GM12878 (cell line): ENCODE data around the gene MKX. TPM values are rescaled to one million over a fixed set of nuclear protein-coding genes. Genes with fewer than 3 reads are reported as not detected.

Experiments
- ATAC-seq: fragments of 200-7000 bp; cut with Tn5 transposase; 3 replicates; pipeline ENCODE4 v1.9.1; 2020; ENCODE audit warnings: mild to moderate bottlenecking, moderate library complexity
- BruUV-seq: library from RNA; stranded (reverse); fragments of 400-500 nt; replicated peaks from 2 replicates; lab custom pipeline; 2021; lab: Mats Ljungman, UMichigan
- CTCF ChIA-PET: fragments of 300-600 bp; sonication (Branson Sonifier 250); formaldehyde crosslinking; extraction: SDS; loops from one replicate; lab custom pipeline; 2021; ENCODE audit warnings: inconsistent platforms; lab: Yijun Ruan, JAX
- POLR2A ChIA-PET: fragments of 350-600 bp; formaldehyde crosslinking; extraction: SDS; loops from one replicate; lab custom pipeline; 2021; ENCODE audit warnings: inconsistent platforms; lab: Charles Lee
- RAD21 ChIA-PET: fragments of 300-600 bp; sonication (Branson Sonifier 250); formaldehyde crosslinking; loops from one replicate; lab custom pipeline; 2023; ENCODE audit warnings: antibody characterized with exemption; ENCODE audit not compliant: unreplicated experiment; lab: Charles Lee
- SMC1A ChIA-PET: fragments of 300-600 bp; sonication (Branson Sonifier 250); formaldehyde crosslinking; loops from one replicate; lab custom pipeline; 2023; ENCODE audit not compliant: unreplicated experiment, uncharacterized antibody; lab: Charles Lee
- DNase-seq: peaks from one replicate; pipeline ENCODE4 v3.0.0-alpha.2; 2011; ENCODE audit warnings: low read depth, low spot score
- FAIRE-seq: peaks from 3 replicates; lab custom pipeline; 2011; peaks lifted over from hg19 to GRCh38; lab: Jason Lieb, UNC
- H2AFZ ChIP-seq: 2 replicates; pipeline ENCODE4 v1.6.0; 2011; ENCODE audit warnings: low read depth, low read length, control low read depth; ENCODE audit not compliant: control insufficient read depth
- H3K27ac ChIP-seq: 2 replicates; pipeline ENCODE4 v1.5.1; 2011; ENCODE audit warnings: control low read depth; ENCODE audit not compliant: control insufficient read depth, insufficient read depth
- H3K27me3 ChIP-seq, 2 experiments: replicated peaks in 1 of 2; 2 replicates each; pipeline versions ENCODE4 v1.6.0 to v1.6.1; 2011; ENCODE audit warnings: low read length in 1 of 2; ENCODE audit not compliant: control insufficient read depth in 2 of 2, insufficient read depth in 2 of 2
- H3K36me3 ChIP-seq, 2 experiments: 2 replicates each; pipeline ENCODE4 v1.5.1; 2011; ENCODE audit warnings: low read length in 1 of 2; ENCODE audit not compliant: control insufficient read depth in 2 of 2, insufficient read depth in 2 of 2
- H3K4me1 ChIP-seq: 2 replicates; pipeline ENCODE4 v1.6.1; 2011; ENCODE audit warnings: mild to moderate bottlenecking, low read length, moderate library complexity, mixed read lengths; ENCODE audit not compliant: control insufficient read depth, insufficient read depth
- H3K4me2 ChIP-seq: 2 replicates; pipeline ENCODE4 v1.6.0; 2011; ENCODE audit warnings: control low read depth; ENCODE audit not compliant: control insufficient read depth, insufficient read depth
- H3K4me3 ChIP-seq: fragments of 200-600 bp; sonication (generic); 2 replicates; pipeline ENCODE4 v1.5.1; 2016
- H3K79me2 ChIP-seq: 2 replicates; pipeline ENCODE4 v1.6.0; 2011; ENCODE audit warnings: low read length; ENCODE audit not compliant: control insufficient read depth, insufficient read depth
- H3K9ac ChIP-seq: 2 replicates; pipeline ENCODE4 v1.8.0; 2011; ENCODE audit warnings: low read length, control low read depth, mixed read lengths; ENCODE audit not compliant: control insufficient read depth, insufficient read depth
- H3K9me3 ChIP-seq: replicated peaks from 3 replicates; pipeline ENCODE4 v1.5.1; 2011; ENCODE audit warnings: mild to moderate bottlenecking, low read length; ENCODE audit not compliant: control insufficient read depth, insufficient read depth
- H4K20me1 ChIP-seq: 2 replicates; pipeline ENCODE4 v1.6.0; 2011; ENCODE audit not compliant: control insufficient read depth, insufficient read depth
- BCL11A ChIP-seq: IDR thresholded peaks from 2 replicates; pipeline ENCODE4 v1.6.1; 2011; ENCODE audit warnings: low read depth, low read length
- BRCA1 ChIP-seq: IDR thresholded peaks from 2 replicates; pipeline ENCODE4 v1.6.1; 2011; ENCODE audit warnings: low read depth, low read length, improper control_type of control experiment
- CTCF ChIP-seq, 3 experiments: IDR thresholded peaks in 2 of 3; conservative IDR thresholded peaks in 1 of 3; 2 replicates each; pipeline ENCODE4 v1.5.1; 2011; ENCODE audit warnings: low read depth in 3 of 3, low read length in 3 of 3, mild to moderate bottlenecking in 3 of 3, control low read depth in 2 of 3, moderate library complexity in 2 of 3, inconsistent platforms in 1 of 3, mixed read lengths in 1 of 3; ENCODE audit not compliant: control insufficient read depth in 2 of 3, insufficient read depth in 1 of 3; ENCODE audit errors: extremely low read depth in 1 of 3
- FOXK2 ChIP-seq: fragments of 450-650 bp; IDR thresholded peaks from 2 replicates; pipeline ENCODE4 v1.6.1; 2017; ENCODE audit warnings: mild to moderate bottlenecking, moderate library complexity
- JUND ChIP-seq: IDR thresholded peaks from 2 replicates; pipeline ENCODE4 v1.6.1; 2012; ENCODE audit warnings: low read depth, mild to moderate bottlenecking, low read length, improper control_type of control experiment, moderate library complexity
- MYB ChIP-seq: fragments of 150-350 bp; IDR thresholded peaks from 2 replicates; pipeline ENCODE4 v1.6.1; 2014; ENCODE audit warnings: mild to moderate bottlenecking, low read depth, low read length, borderline replicate concordance
- NFIC ChIP-seq: IDR thresholded peaks from 2 replicates; pipeline ENCODE4 v1.6.1; 2012; ENCODE audit warnings: low read depth, mild to moderate bottlenecking, inconsistent platforms, low read length, moderate library complexity
- NFXL1 ChIP-seq: fragments of 450-650 bp; IDR thresholded peaks from 2 replicates; pipeline ENCODE4 v1.6.1; 2017; ENCODE audit warnings: antibody characterized with exemption, mild to moderate bottlenecking, borderline replicate concordance
- NR2C1 ChIP-seq: fragments of 450-650 bp; IDR thresholded peaks from 2 replicates; pipeline ENCODE4 v1.6.1; 2017; ENCODE audit warnings: antibody characterized with exemption, mild to moderate bottlenecking, moderate library complexity
- PBX3 ChIP-seq: IDR thresholded peaks from 2 replicates; pipeline ENCODE4 v1.6.1; 2011; ENCODE audit warnings: mild to moderate bottlenecking, low read depth, low read length, moderate library complexity; ENCODE audit not compliant: insufficient replicate concordance
- RUNX3 ChIP-seq: IDR thresholded peaks from 2 replicates; pipeline ENCODE4 v1.6.1; 2012; ENCODE audit warnings: low read length, inconsistent platforms
- SIX5 ChIP-seq: IDR thresholded peaks from 2 replicates; pipeline ENCODE4 v1.6.1; 2011; ENCODE audit warnings: mild to moderate bottlenecking, low read depth, low read length, moderate library complexity; ENCODE audit not compliant: severe bottlenecking
- TARDBP ChIP-seq: IDR thresholded peaks from 2 replicates; pipeline ENCODE4 v1.6.1; 2016; ENCODE audit warnings: borderline replicate concordance
- TCF3 ChIP-seq: IDR thresholded peaks from 2 replicates; pipeline ENCODE4 v1.6.1; 2012; ENCODE audit warnings: low read depth, mild to moderate bottlenecking, low read length, borderline replicate concordance; ENCODE audit not compliant: insufficient read depth
- ZNF384 ChIP-seq: IDR thresholded peaks from 2 replicates; pipeline ENCODE4 v1.6.1; 2012; ENCODE audit warnings: low read depth, mild to moderate bottlenecking, low read length, improper control_type of control experiment, borderline replicate concordance
- WGBS: methylation state at CpG from one replicate; pipeline ENCODE4 v1.1.6; 2016; ENCODE audit warnings: low lambda C conversion rate; ENCODE audit not compliant: insufficient replicate concordance, insufficient coverage; ENCODE audit errors: missing lambda C conversion rate; 5-methylcytosine and 5-hydroxymethylcytosine counted together
- in situ Hi-C: fragments of 300-500 bp; cut with MboI; formaldehyde crosslinking; loops from 9 replicates; pipeline ENCODE4 v1.14.3; 2018; ENCODE audit warnings: mixed read lengths
- intact Hi-C: fragments of 100-400 bp; cut with micrococcal nuclease; formaldehyde crosslinking; loops from one replicate; pipeline ENCODE4 v1.14.2; 2022; ENCODE audit not compliant: unreplicated experiment
- polyA plus RNA-seq, 11 experiments: library from polyadenylated mRNA; depleted of rRNA in 4 of 11; unstranded in 6 of 11; stranded (reverse) in 5 of 11; fragments of >200 nt; fragmentation: Nextera tagmentation in 4 of 11; fragmentation: Illumina TruSeq in 1 of 11; extraction: Ambion mirVana in 4 of 11; extraction: Trizol in 1 of 11; gene quantifications; 1 replicate in 1 of 11; 2 replicates in 10 of 11; pipeline versions ENCODE4 v1.2.1 to v1.2.3, GENCODE V29; 2011 to 2016; ENCODE audit warnings: inconsistent platforms in 2 of 11, missing spikeins in 2 of 11, low read depth in 1 of 11
- total RNA-seq, 4 experiments: library from RNA; depleted of rRNA in 3 of 4; stranded (reverse); fragments of >200 nt in 3 of 4; fragmentation: Illumina TruSeq in 1 of 4; extraction: Trizol in 1 of 4; gene quantifications; 2 replicates each; pipeline versions ENCODE4 v1.2.1 to v1.2.3, GENCODE V29; 2013 to 2021

The MKX gene
- total and polyA plus RNA-seq, 10 of the 15 experiments (the other 5 are each of a cell fraction or from before 2014, with no cell fraction given): not detected

GRCh38 chr10:27701938-27702537 is 43.6 kb downstream of the MKX start:
- Histone ChIP-seq H3K27ac (no peak overlapping the region), H3K4me3 (no peak overlapping the region), H3K9ac (no peak overlapping the region), H4K20me1 (no peaks in the 10 kb centered on the region), H3K36me3 (no peaks in the 10 kb centered on the region), H3K4me1 (no peaks in the 10 kb centered on the region), H3K79me2 (no peaks in the 10 kb centered on the region), H2AFZ (no peak overlapping the region), H3K4me2 (no peak overlapping the region), H3K9me3 (no peaks in the 10 kb centered on the region), H3K27me3 (no peaks in the 10 kb centered on the region; a peak in 1 of 4 replicates)
- intact Hi-C loops (no loop called here), in situ Hi-C loops (no loop called here)
- FAIRE-seq: no peak
- ChIA-PET CTCF (interaction anchor here (1.1 kb wide), 1 partner anchor 15 kb away, joined by 3 read pairs; no protein-coding TSS in a partner anchor), POLR2A (no interaction called here), SMC1A (interaction anchor here (1.3 kb wide), 1 partner anchor 34 kb away, joined by 3 read pairs; no protein-coding TSS in a partner anchor), RAD21 (no interaction called here)
- no peak for TF ChIP-seq BCL11A
- no peak for TF ChIP-seq NFIC
- TF ChIP-seq RUNX3: no peak
- TF ChIP-seq MYB: no peak
- no peak for TF ChIP-seq JUND
- TF ChIP-seq TARDBP: no peak
- no peak for TF ChIP-seq TCF3
- TF ChIP-seq CTCF (IDR thresholded peaks at IDR 0.05 in 2 of 3, conservative IDR thresholded peaks at IDR 0.05 in 1 of 3; ENCODE audit: control insufficient read depth in 2 of 3, extremely low read depth in 1 of 3, insufficient read depth in 1 of 3, low read depth in 3 of 3, low read length in 3 of 3): no peak
- TF ChIP-seq ZNF384: no peak
- TF ChIP-seq SIX5: no peak
- TF ChIP-seq BRCA1: no peak
- no peak for TF ChIP-seq PBX3
- no peak for TF ChIP-seq FOXK2
- no peak for TF ChIP-seq NFXL1
- no peak for TF ChIP-seq NR2C1
- DNase-seq: no peak
- 15% methylated on average over 3 of the region's 3 CpGs for WGBS
- ATAC-seq: no peak
- BruUV-seq: no TSS peak
